K562 (cell line): Measurements from ENCODE around the gene NRXN3. TPM values are rescaled to one million over a fixed set of nuclear protein-coding genes. Genes with fewer than 3 reads are reported as not detected.

Experiments used
- ATAC-seq: fragments of 200-7000 bp; cut with Tn5 transposase; 3 replicates; pipeline ENCODE4 v1.9.1; 2020; ENCODE audit warnings: moderate library complexity
- BruUV-seq: library from RNA; stranded (reverse); fragments of 400-500 nt; replicated peaks from 2 replicates; lab custom pipeline; 2021; lab: Mats Ljungman, UMichigan
- CTCF ChIA-PET: fragments of 300-600 bp; formaldehyde crosslinking; extraction: SDS; loops from one replicate; lab custom pipeline; 2021; ENCODE audit warnings: low intra/inter-chr PET ratio; lab: Yijun Ruan, JAX
- POLR2A ChIA-PET: fragments of 300-600, 350-650 bp; sonication (Branson Sonifier 250); formaldehyde crosslinking; extraction: SDS; loops from one replicate; lab custom pipeline; 2021; ENCODE audit warnings: antibody characterized with exemption, inconsistent platforms; lab: Yijun Ruan, JAX
- DNase-seq, 4 experiments: peaks; one replicate each; pipeline versions ENCODE4 v3.0.0 to v3.0.0-alpha.2; 2011 to 2018; ENCODE audit warnings: low spot score in 3 of 4, mixed read lengths in 3 of 4; ENCODE audit errors: extremely low read depth in 1 of 4
- FAIRE-seq: peaks from 2 replicates; lab custom pipeline; 2011; peaks lifted over from hg19 to GRCh38; lab: Jason Lieb, UNC
- H2AFZ ChIP-seq: 2 replicates; pipeline ENCODE4 v1.6.0; 2011; ENCODE audit warnings: low read depth, low read length, control low read depth, inconsistent platforms
- H3K27ac ChIP-seq: fragments of 200-600 bp; 3 replicates; pipeline ENCODE4 v1.8.0; 2011; ENCODE audit warnings: low read depth, mild to moderate bottlenecking, control low read depth, inconsistent platforms, low read length, moderate library complexity, mixed read lengths; ENCODE audit errors: extremely low read depth
- H3K27me3 ChIP-seq, 2 experiments: fragments of 300-600 bp in 1 of 2; 2 replicates in 1 of 2; 3 replicates in 1 of 2; pipeline versions ENCODE4 v1.6.0 to v1.8.0; 2011; ENCODE audit warnings: inconsistent platforms in 2 of 2, low read length in 2 of 2, mild to moderate bottlenecking in 1 of 2, mixed read lengths in 1 of 2, moderate library complexity in 1 of 2; ENCODE audit not compliant: control insufficient read depth in 2 of 2, insufficient read depth in 2 of 2
- H3K36me3 ChIP-seq: fragments of 300-600 bp; 3 replicates; pipeline ENCODE4 v1.8.0; 2011; ENCODE audit warnings: mild to moderate bottlenecking, low read length, inconsistent platforms; ENCODE audit not compliant: control insufficient read depth, insufficient read depth
- H3K4me1 ChIP-seq, 2 experiments: fragments of 200-600 bp in 1 of 2; replicated peaks in 1 of 2; 2 replicates in 1 of 2; 3 replicates in 1 of 2; pipeline versions ENCODE4 v1.5.1 to v1.8.0; 2011; ENCODE audit warnings: inconsistent platforms in 2 of 2, low read length in 2 of 2, mild to moderate bottlenecking in 1 of 2, mixed read lengths in 1 of 2, moderate library complexity in 1 of 2; ENCODE audit not compliant: control insufficient read depth in 2 of 2, insufficient read depth in 2 of 2
- H3K4me2 ChIP-seq: 2 replicates; pipeline ENCODE4 v1.6.1; 2011; ENCODE audit warnings: low read length, control low read depth, inconsistent platforms, mixed read lengths; ENCODE audit not compliant: insufficient read depth
- H3K4me3 ChIP-seq: fragments of 200-600 bp; sonication (generic), shearing (Covaris generic); 2 replicates; pipeline ENCODE4 v1.5.1; 2016; ENCODE audit warnings: control low read depth, inconsistent platforms
- H3K79me2 ChIP-seq: fragments of 200-600 bp; 3 replicates; pipeline ENCODE4 v1.8.0; 2011; ENCODE audit warnings: low read length, inconsistent platforms; ENCODE audit not compliant: control insufficient read depth, insufficient read depth
- H3K9ac ChIP-seq, 2 experiments: 2 replicates each; pipeline versions ENCODE4 v1.6.0 to v1.6.1; 2011; ENCODE audit warnings: low read depth in 2 of 2, low read length in 2 of 2, control low read depth in 1 of 2, inconsistent platforms in 1 of 2, mild to moderate bottlenecking in 1 of 2, mixed read lengths in 1 of 2; ENCODE audit not compliant: insufficient read depth in 1 of 2
- H3K9me1 ChIP-seq: one replicate; pipeline ENCODE4 v1.6.0; 2011; ENCODE audit warnings: inconsistent platforms, mild to moderate bottlenecking, low read length, moderate library complexity; ENCODE audit not compliant: control insufficient read depth, insufficient read depth
- H3K9me3 ChIP-seq: replicated peaks from 2 replicates; pipeline ENCODE4 v1.5.1; 2011; ENCODE audit warnings: low read depth, low read length, inconsistent platforms; ENCODE audit not compliant: control insufficient read depth, insufficient read depth
- H4K20me1 ChIP-seq: replicated peaks from 2 replicates; pipeline ENCODE4 v1.6.1; 2011; ENCODE audit warnings: low read length, inconsistent platforms, mixed read lengths; ENCODE audit not compliant: control insufficient read depth, insufficient read depth
- BCOR ChIP-seq: fragments of 450-650 bp; IDR thresholded peaks from 2 replicates; pipeline ENCODE4 v1.6.1; 2016
- HNRNPL ChIP-seq: fragments of 200-400 bp; formaldehyde crosslinking; IDR thresholded peaks from 2 replicates; pipeline ENCODE4 v1.6.1; 2017; ENCODE audit warnings: low read depth, mild to moderate bottlenecking, low read length
- KAT8 ChIP-seq: fragments of 450-650 bp; IDR thresholded peaks from 2 replicates; pipeline ENCODE4 v1.6.1; 2016; ENCODE audit warnings: low read depth, mild to moderate bottlenecking
- MTA3 ChIP-seq: fragments of 450-650 bp; formaldehyde crosslinking; IDR thresholded peaks from 2 replicates; pipeline ENCODE4 v1.6.1; 2017; ENCODE audit warnings: mild to moderate bottlenecking, borderline replicate concordance
- NFYB ChIP-seq: IDR thresholded peaks from 2 replicates; pipeline ENCODE4 v1.6.1; 2011; ENCODE audit warnings: mild to moderate bottlenecking, moderate library complexity; ENCODE audit not compliant: insufficient read length; ENCODE audit errors: extremely low read depth
- PHTF2 ChIP-seq: fragments of 250-450 bp; sonication (Bioruptor Pico); IDR thresholded peaks from 2 replicates; pipeline ENCODE4 v1.5.0; 2021; ENCODE audit warnings: mild to moderate bottlenecking
- PKNOX1 ChIP-seq: fragments of 450-650 bp; IDR thresholded peaks from 2 replicates; pipeline ENCODE4 v1.6.1; 2016
- POLR2A ChIP-seq: fragments of 450-650 bp; conservative IDR thresholded peaks from 2 replicates; pipeline ENCODE4 v1.6.1; 2016
- POU5F1 ChIP-seq: fragments of 150-350 bp; IDR thresholded peaks from 2 replicates; pipeline ENCODE4 v1.6.1; 2014; ENCODE audit warnings: borderline replicate concordance, low read length, low read depth, mild to moderate bottlenecking; ENCODE audit not compliant: partially characterized antibody
- PTTG1 ChIP-seq: fragments of 450-650 bp; IDR thresholded peaks from 2 replicates; pipeline ENCODE4 v1.6.1; 2016; ENCODE audit warnings: low read depth, mild to moderate bottlenecking, missing genetic modification characterization, missing compliant biosample characterization
- SMARCA4 ChIP-seq: fragments of 450-650 bp; IDR thresholded peaks from 2 replicates; pipeline ENCODE4 v1.6.1; 2016
- TSC22D4 ChIP-seq: fragments of 450-650 bp; IDR thresholded peaks from 2 replicates; pipeline ENCODE4 v1.6.1; 2016; ENCODE audit warnings: missing genetic modification characterization, missing biosample characterization, control low read depth
- ZNF347 ChIP-seq: fragments of 450-650 bp; formaldehyde crosslinking; IDR thresholded peaks from 2 replicates; pipeline ENCODE4 v1.4.0; 2020; ENCODE audit warnings: low read depth, mild to moderate bottlenecking, moderate library complexity
- ZNF445 ChIP-seq: fragments of 250-450 bp; sonication (Bioruptor Pico); IDR thresholded peaks from 2 replicates; pipeline ENCODE4 v1.4.0; 2020; ENCODE audit warnings: low read depth, mild to moderate bottlenecking, moderate library complexity
- ZNF592 ChIP-seq: fragments of 450-650 bp; IDR thresholded peaks from 2 replicates; pipeline ENCODE4 v1.6.1; 2017; ENCODE audit warnings: antibody characterized with exemption, mild to moderate bottlenecking
- WGBS: fragments of 100-300 bp; shearing (Covaris generic); methylation state at CpG from one replicate; pipeline ENCODE4 v1.1.6; 2016; ENCODE audit warnings: low coverage, mixed read lengths; ENCODE audit not compliant: insufficient coverage; ENCODE audit errors: missing lambda C conversion rate; 5-methylcytosine and 5-hydroxymethylcytosine counted together
- in situ Hi-C: fragments of 300-500 bp; cut with MboI; formaldehyde crosslinking; loops from 4 replicates; pipeline ENCODE4 v1.15.0; 2018; ENCODE audit warnings: inconsistent platforms, mixed read lengths
- intact Hi-C: fragments of 100-400 bp; cut with micrococcal nuclease; formaldehyde crosslinking; loops from 2 replicates; pipeline ENCODE4 v1.14.2; 2022
- polyA plus RNA-seq, 8 experiments: library from polyadenylated mRNA; depleted of rRNA in 4 of 8; stranded (reverse) in 5 of 8; unstranded in 3 of 8; fragments of >200 nt; fragmentation: Nextera tagmentation in 2 of 8; fragmentation: Illumina TruSeq in 1 of 8; extraction: Ambion mirVana in 2 of 8; extraction: Trizol in 1 of 8; gene quantifications; 2 replicates each; pipeline versions ENCODE4 v1.2.1 to v1.2.3, GENCODE V29; 2011 to 2014; ENCODE audit warnings: inconsistent platforms in 1 of 8, missing spikeins in 1 of 8
- total RNA-seq, 7 experiments: library from RNA; depleted of rRNA in 6 of 7; stranded (reverse); fragments of >200 nt in 6 of 7; fragmentation: Illumina TruSeq in 2 of 7; extraction: Trizol in 2 of 7; gene quantifications; 2 replicates each; pipeline versions ENCODE4 v1.2.1 to v1.2.3, GENCODE V29; 2011 to 2021; ENCODE audit warnings: low replicate concordance in 1 of 7
- TF ChIP-seq, protein P1 (sequence below): fragments of 450-650 bp; IDR thresholded peaks from 2 replicates; pipeline ENCODE4 v1.6.1; 2017; ENCODE audit warnings: antibody characterized with exemption

Gene NRXN3
- total and polyA plus RNA-seq, 9 of the 15 experiments (the other 6 are each of a cell fraction or from before 2014, with no cell fraction given) = 0.09 TPM; not detected in 8

DNA sequence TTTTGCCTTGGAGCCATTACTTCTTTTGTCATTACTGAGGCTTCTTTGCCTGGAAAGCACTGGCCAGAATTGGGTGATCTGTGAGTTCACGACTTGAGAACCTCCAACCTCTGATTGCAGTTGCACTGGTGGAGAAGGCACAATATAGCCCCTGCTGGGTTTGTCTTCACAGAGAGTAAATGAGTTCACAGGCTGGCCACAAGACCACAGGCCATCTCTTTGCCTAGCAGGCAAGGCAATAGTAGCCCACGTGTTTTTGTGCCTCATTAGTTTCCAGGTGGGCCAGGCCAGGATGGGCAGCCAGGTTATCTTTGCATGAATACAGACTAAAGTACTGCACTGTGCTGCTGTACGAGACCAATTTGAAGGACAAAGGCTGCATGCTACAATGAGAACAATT is 468.8 kb downstream of the NRXN3 start (continued):
- TF ChIP-seq PTTG1 (tag) = no peak
- no peak for TF ChIP-seq KAT8
- TF ChIP-seq PKNOX1 = no peak

DNA sequence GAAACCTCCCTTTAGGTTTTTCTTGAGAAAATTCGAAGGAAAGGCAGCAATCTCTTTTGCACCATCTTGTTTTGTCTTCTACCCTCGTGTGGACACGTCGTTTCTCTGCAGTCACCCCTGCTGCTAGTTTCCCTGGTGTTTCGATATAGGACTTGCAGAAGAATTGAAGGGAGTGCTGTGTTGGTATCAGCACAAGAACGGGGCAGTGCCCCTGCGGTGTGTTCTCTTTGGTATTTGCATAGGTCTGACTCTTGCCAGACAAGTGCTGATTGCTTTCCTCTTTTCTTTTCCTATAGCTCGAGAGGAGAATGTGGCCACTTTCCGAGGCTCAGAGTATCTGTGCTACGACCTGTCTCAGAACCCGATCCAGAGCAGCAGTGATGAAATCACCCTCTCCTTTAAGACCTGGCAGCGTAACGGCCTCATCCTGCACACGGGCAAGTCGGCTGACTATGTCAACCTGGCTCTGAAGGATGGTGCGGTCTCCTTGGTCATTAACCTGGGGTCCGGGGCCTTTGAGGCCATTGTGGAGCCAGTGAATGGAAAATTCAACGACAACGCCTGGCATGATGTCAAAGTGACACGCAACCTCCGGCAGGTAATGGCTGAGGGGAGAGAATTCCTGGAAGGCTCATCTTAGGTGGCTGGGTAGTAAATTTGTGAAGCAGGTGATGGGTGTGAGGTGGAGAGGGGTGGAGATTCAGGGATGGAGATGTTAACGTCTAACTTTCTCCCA is 474.8 kb downstream of the NRXN3 start:
- no peaks in the 10 kb centered on the region for H3K9me1 ChIP-seq
- H3K4me3 ChIP-seq = no peak overlapping the region
- no peak for ATAC-seq
- CTCF ChIA-PET = no interaction called here
- H3K4me2 ChIP-seq = no peak overlapping the region
- no peak overlapping the region for H3K9ac ChIP-seq
- FAIRE-seq = no peak
- POLR2A ChIA-PET = no interaction called here
- no peak overlapping the region for H3K27ac ChIP-seq
- BruUV-seq = no TSS peak
- no peaks in the 10 kb centered on the region for H3K9me3 ChIP-seq
- no peak overlapping the region for H2AFZ ChIP-seq
- in situ Hi-C loops (no loop called here), intact Hi-C loops (no loop called here)
- no peaks in the 10 kb centered on the region for H3K4me1 ChIP-seq
- WGBS = 2% methylated on average over 21 of the region's 22 CpGs
- H3K36me3 ChIP-seq = no peaks in the 10 kb centered on the region
- H3K79me2 ChIP-seq = no peaks in the 10 kb centered on the region
- H3K27me3 ChIP-seq = peaks cover 0 to 5% of the 10 kb centered on the region in 2 experiments; a peak in 2 of 5 replicates
- H4K20me1 ChIP-seq = no peaks in the 10 kb centered on the region
- DNase-seq = no peak
- TF ChIP-seq HNRNPL (no peak), POLR2A (no peak), PHTF2 (no peak), BCOR (no peak), ZNF347 (CRISPR knock-in tag) (no peak), NFYB (no peak), POU5F1 (no peak), SMARCA4 (no peak), ZNF592 (no peak), ZNF445 (CRISPR knock-in tag) (no peak), MTA3 (no peak), TSC22D4 (no peak)
- TF ChIP-seq, protein P1, sequence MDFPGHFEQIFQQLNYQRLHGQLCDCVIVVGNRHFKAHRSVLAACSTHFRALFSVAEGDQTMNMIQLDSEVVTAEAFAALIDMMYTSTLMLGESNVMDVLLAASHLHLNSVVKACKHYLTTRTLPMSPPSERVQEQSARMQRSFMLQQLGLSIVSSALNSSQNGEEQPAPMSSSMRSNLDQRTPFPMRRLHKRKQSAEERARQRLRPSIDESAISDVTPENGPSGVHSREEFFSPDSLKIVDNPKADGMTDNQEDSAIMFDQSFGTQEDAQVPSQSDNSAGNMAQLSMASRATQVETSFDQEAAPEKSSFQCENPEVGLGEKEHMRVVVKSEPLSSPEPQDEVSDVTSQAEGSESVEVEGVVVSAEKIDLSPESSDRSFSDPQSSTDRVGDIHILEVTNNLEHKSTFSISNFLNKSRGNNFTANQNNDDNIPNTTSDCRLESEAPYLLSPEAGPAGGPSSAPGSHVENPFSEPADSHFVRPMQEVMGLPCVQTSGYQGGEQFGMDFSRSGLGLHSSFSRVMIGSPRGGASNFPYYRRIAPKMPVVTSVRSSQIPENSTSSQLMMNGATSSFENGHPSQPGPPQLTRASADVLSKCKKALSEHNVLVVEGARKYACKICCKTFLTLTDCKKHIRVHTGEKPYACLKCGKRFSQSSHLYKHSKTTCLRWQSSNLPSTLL = no peak
